AG10803 (cell line): ENCODE data around the gene GLIS2.

Experiments used
- DNase-seq: peaks from one replicate; pipeline ENCODE4 v3.0.0; 2010; ENCODE audit warnings: low read depth
- H3K4me3 ChIP-seq: 2 replicates; pipeline ENCODE4 v1.5.1; 2011; ENCODE audit warnings: mild to moderate bottlenecking, low read length, control low read depth
- CTCF ChIP-seq: conservative IDR thresholded peaks from 2 replicates; pipeline ENCODE4 v1.5.1; 2011; ENCODE audit warnings: mild to moderate bottlenecking, low read length, control low read depth, inconsistent platforms

GLIS2 gene

GRCh38 chr16:4309102-4309832 lies 6.6 kb upstream of the GLIS2 start:
- no peak overlapping the region for H3K4me3 ChIP-seq
- no peak for TF ChIP-seq CTCF
- DNase-seq: no peak

GRCh38 chr16:4309833-4310266 lies 6.0 kb upstream of the GLIS2 start:
- peak; percentile 59 for TF ChIP-seq CTCF
- peak; percentile 55 for DNase-seq
- no peak overlapping the region for H3K4me3 ChIP-seq

- no peak overlapping the region; the same call in 1 of the 2 replicates for H3K4me3 ChIP-seq
- no peak for DNase-seq
- peak; percentile 53 for TF ChIP-seq CTCF
Measured at GRCh38 chr16:4313563-4314531, 2.0 kb upstream of the GLIS2 start.

- peak overlapping the region; percentile 71 for H3K4me3 ChIP-seq
- peak; percentile 36 for TF ChIP-seq CTCF
- DNase-seq: peak; percentile 56
Measured at GRCh38 chr16:4314532-4315185, 1.2 kb upstream of the GLIS2 start.

- H3K4me3 ChIP-seq: peak overlapping the region; percentile 84
- TF ChIP-seq CTCF: no peak
- DNase-seq: no peak
Measured at GRCh38 chr16:4316108-4316863, 419 bp downstream of the GLIS2 start.

GRCh38 chr16:4316864-4317531 lies 1.1 kb downstream of the GLIS2 start:
- DNase-seq: no peak
- TF ChIP-seq CTCF: no peak
- peak overlapping the region; percentile 84 for H3K4me3 ChIP-seq
